B cell (primary cell): Measurements from ENCODE around the gene ZNF354C. TPM values are rescaled to one million over a fixed set of nuclear protein-coding genes. Genes with fewer than 3 reads are reported as not detected.

Source experiments
- ATAC-seq: fragments of 200-7000 bp; cut with Tn5 transposase; one replicate; pipeline ENCODE4 v1.10.0; 2021; ENCODE audit warnings: low read depth, mild to moderate bottlenecking, moderate number of reproducible peaks, moderate library complexity
- CTCF ChIA-PET: fragments of 350-600 bp; sonication (Branson Sonifier 250); formaldehyde crosslinking; loops from one replicate; lab custom pipeline; 2021; ENCODE audit warnings: antibody characterized with exemption, inconsistent platforms; lab: Charles Lee
- POLR2A ChIA-PET: fragments of 350-600 bp; sonication (Branson Sonifier 250); formaldehyde crosslinking; loops from one replicate; lab custom pipeline; 2021; ENCODE audit warnings: antibody characterized with exemption; lab: Charles Lee
- DNase-seq: peaks from one replicate; pipeline ENCODE4 v3.0.0; 2013
- H2AFZ ChIP-seq: 2 replicates; pipeline ENCODE4 v1.6.1; 2012; ENCODE audit warnings: mild to moderate bottlenecking, low read depth, low read length; ENCODE audit not compliant: insufficient read depth, poor library complexity, severe bottlenecking
- H3K27ac ChIP-seq, 2 donors: 1 replicate in 1 of 2; 2 replicates in 1 of 2; pipeline ENCODE4 v1.5.1; 2012 to 2013; ENCODE audit warnings: low read length in 2 of 2, mild to moderate bottlenecking in 2 of 2, moderate library complexity in 1 of 2
- H3K27me3 ChIP-seq, 4 experiments: fragments of 200-600 bp in 1 of 4; sonication (generic) in 1 of 4; replicated peaks in 1 of 4; 1 replicate in 2 of 4; 2 replicates in 2 of 4; pipeline versions ENCODE4 v1.6.1 to v1.7.0; 2013 to 2016; ENCODE audit warnings: low read length in 3 of 4, mild to moderate bottlenecking in 2 of 4, mixed read lengths in 1 of 4, moderate library complexity in 1 of 4; ENCODE audit not compliant: insufficient read depth in 4 of 4, control insufficient read depth in 3 of 4; ENCODE audit errors: control extremely low read depth in 1 of 4
- H3K36me3 ChIP-seq, 2 experiments: replicated peaks in 1 of 2; 1 replicate in 1 of 2; 2 replicates in 1 of 2; pipeline versions ENCODE4 v1.6.1 to v1.7.1; 2013; ENCODE audit warnings: low read length in 1 of 2; ENCODE audit not compliant: insufficient read depth in 2 of 2, control insufficient read depth in 1 of 2; ENCODE audit errors: control extremely low read depth in 1 of 2, extremely low read depth in 1 of 2
- H3K4me1 ChIP-seq, 2 donors: fragments of 200-600 bp in 1 of 2; sonication (generic) in 1 of 2; 1 replicate in 1 of 2; 2 replicates in 1 of 2; pipeline versions ENCODE4 v1.5.1 to v1.6.1; 2013 to 2017; ENCODE audit warnings: low read length in 2 of 2; ENCODE audit not compliant: control insufficient read depth in 2 of 2, insufficient read depth in 2 of 2
- H3K4me2 ChIP-seq: replicated peaks from 2 replicates; pipeline ENCODE3; 2012; ENCODE audit warnings: mild to moderate bottlenecking, low read depth, low read length; ENCODE audit not compliant: poor library complexity, severe bottlenecking
- H3K4me3 ChIP-seq, 5 experiments: fragments of 200-600 bp in 1 of 5; sonication (generic) in 1 of 5; 1 replicate in 3 of 5; 2 replicates in 2 of 5; pipeline versions ENCODE4 v1.5.1 to v1.7.0; 2011 to 2016; ENCODE audit warnings: low read length in 4 of 5, mild to moderate bottlenecking in 4 of 5, low read depth in 2 of 5, control low read depth in 1 of 5, moderate library complexity in 1 of 5; ENCODE audit not compliant: insufficient read depth in 1 of 5; ENCODE audit errors: control extremely low read depth in 1 of 5, extremely low read depth in 1 of 5
- H3K79me2 ChIP-seq: fragments of 200-600 bp; sonication (generic); one replicate; pipeline ENCODE4 v1.6.0; 2016; ENCODE audit warnings: low read length; ENCODE audit not compliant: control insufficient read depth, insufficient read depth
- H3K9ac ChIP-seq: fragments of 200-600 bp; sonication (generic); 2 replicates; pipeline ENCODE4 v1.6.1; 2017; ENCODE audit warnings: mild to moderate bottlenecking, low read length, moderate library complexity
- H3K9me3 ChIP-seq, 3 donors: one replicate each; pipeline versions ENCODE4 v1.6.1 to v1.7.1; 2013; ENCODE audit warnings: low read length in 2 of 3; ENCODE audit not compliant: control insufficient read depth in 2 of 3, insufficient read depth in 1 of 3; ENCODE audit errors: control extremely low read depth in 1 of 3
- H4K20me1 ChIP-seq: 2 replicates; pipeline ENCODE4 v1.6.0; 2012; ENCODE audit warnings: mild to moderate bottlenecking, low read length; ENCODE audit not compliant: insufficient read depth, control insufficient read depth, poor library complexity, severe bottlenecking
- H3K27ac Mint-ChIP-seq: one replicate; pipeline ENCODE4 v1.8.0; 2021; ENCODE audit warnings: mixed read lengths
- H3K27me3 Mint-ChIP-seq: one replicate; pipeline ENCODE4 v1.8.0; 2021; ENCODE audit warnings: mixed read lengths
- H3K4me1 Mint-ChIP-seq: one replicate; pipeline ENCODE4 v1.8.0; 2021; ENCODE audit warnings: mixed read lengths
- H3K4me3 Mint-ChIP-seq: one replicate; pipeline ENCODE4 v1.8.0; 2021; ENCODE audit warnings: mixed read lengths
- H3K9me3 Mint-ChIP-seq: one replicate; pipeline ENCODE4 v1.8.0; 2022; ENCODE audit warnings: mixed read lengths; ENCODE audit not compliant: insufficient read depth
- CTCF ChIP-seq: fragments of 200-600 bp; IDR thresholded peaks from one replicate; pipeline ENCODE4 v1.8.0; 2022; ENCODE audit warnings: antibody characterized with exemption, mild to moderate bottlenecking
- EZH2 ChIP-seq: IDR thresholded peaks from 2 replicates; pipeline ENCODE4 v1.6.1; 2012; ENCODE audit warnings: borderline replicate concordance, low read depth, mild to moderate bottlenecking, moderate library complexity, low read length; ENCODE audit not compliant: insufficient read depth, poor library complexity, severe bottlenecking
- WGBS: methylation state at CpG from one replicate; pipeline ENCODE4 v1.1.5; 2013; ENCODE audit warnings: missing lambda C conversion rate; ENCODE audit not compliant: insufficient coverage; 5-methylcytosine and 5-hydroxymethylcytosine counted together
- intact Hi-C: fragments of 100-400 bp; cut with micrococcal nuclease; formaldehyde crosslinking; loops from one replicate; pipeline ENCODE4 v1.10.0; 2022
- polyA plus RNA-seq: library from polyadenylated mRNA; depleted of rRNA; stranded (reverse); fragments of >200 nt; gene quantifications from 2 replicates; pipeline ENCODE4 v1.2.3, GENCODE V29; 2012
- total RNA-seq, 2 donors: library from RNA; stranded (reverse); fragments of 120-200 nt in 1 of 2; gene quantifications; 1 replicate in 1 of 2; 2 replicates in 1 of 2; pipeline versions ENCODE4 v1.2.3 to v1.2.4, GENCODE V29; 2013 to 2022

Gene ZNF354C
- total and polyA plus RNA-seq, 2 donors (not counting 1 experiment from before 2014, with no cell fraction given): 2.2 to 9.5 TPM

GRCh38 chr5:179061025-179061424, 852 bp downstream of the ZNF354C start:
- Mint-ChIP-seq H3K4me3 (peak overlapping the region; percentile 91), H3K9me3 (peaks cover 4% of the 10 kb centered on the region), H3K27me3 (peaks cover 4% of the 10 kb centered on the region), H3K4me1 (peaks cover 21% of the 10 kb centered on the region), H3K27ac (peak overlapping the region; percentile 46)
- intact Hi-C loops: loop anchor here (5.0 kb wide), 1 partner anchor 434 kb away; the partner anchor contains the start of gene CLK4
- peaks cover 18% of the 10 kb centered on the region for H3K79me2 ChIP-seq
- peak overlapping the region; percentile 89 for H3K4me2 ChIP-seq
- ChIA-PET CTCF (interaction anchor here (1.4 to 2.0 kb wide), 4 partner anchors 37 to 433 kb away, joined by 4 to 13 read pairs (median 5); partner anchors contain the start of gene ZNF354A), POLR2A (interaction anchor here (1.6 kb wide), 1 partner anchor 37 kb away, joined by 3 read pairs; the partner anchor contains the start of gene ZNF879)
- H2AFZ ChIP-seq: peak overlapping the region; percentile 96
- no peak for DNase-seq
- no peak for TF ChIP-seq EZH2
- no peak for TF ChIP-seq CTCF
- no peak for ATAC-seq
- H3K27ac ChIP-seq: no peak overlapping the region
- H4K20me1 ChIP-seq: no peaks in the 10 kb centered on the region
- H3K9me3 ChIP-seq: peaks cover 3 to 34% (median 11%) of the 10 kb centered on the region in 3 donors
- peaks cover 5 to 11% of the 10 kb centered on the region in 2 donors for H3K4me1 ChIP-seq
- 96% methylated on average over 9 of the region's 19 CpGs for WGBS
- H3K9ac ChIP-seq: peak overlapping the region; percentile 85
- H3K4me3 ChIP-seq: peak overlapping the region; percentile 45 to 87 (median 78)
- H3K36me3 ChIP-seq: peaks cover 2 to 19% of the 10 kb centered on the region in 2 experiments
- peaks cover 0 to 4% (median 0%) of the 10 kb centered on the region in 4 experiments for H3K27me3 ChIP-seq

GRCh38 chr5:179065703-179066102, 5.5 kb downstream of the ZNF354C start:
- intact Hi-C loops: no loop called here
- Mint-ChIP-seq H3K27me3 (no peaks in the 10 kb centered on the region), H3K9me3 (peaks cover 16% of the 10 kb centered on the region), H3K4me3 (no peak overlapping the region), H3K27ac (no peak overlapping the region), H3K4me1 (peaks cover 14% of the 10 kb centered on the region)
- no peak for ATAC-seq
- DNase-seq: no peak
- H3K9ac ChIP-seq: no peak overlapping the region
- H2AFZ ChIP-seq: no peak overlapping the region
- H3K79me2 ChIP-seq: peaks cover 20% of the 10 kb centered on the region
- POLR2A ChIA-PET: no interaction called here
- no peaks in the 10 kb centered on the region for H3K27me3 ChIP-seq
- WGBS: 100% methylated on average over 1 of the region's 6 CpGs
- peaks cover 8 to 27% of the 10 kb centered on the region in 2 experiments for H3K36me3 ChIP-seq
- no peaks in the 10 kb centered on the region for H4K20me1 ChIP-seq
- peaks cover 4 to 7% of the 10 kb centered on the region in 2 donors for H3K4me1 ChIP-seq
- TF ChIP-seq EZH2 (no peak), CTCF (no peak)
- CTCF ChIA-PET: no interaction called here
- H3K4me2 ChIP-seq: no peak overlapping the region
- H3K9me3 ChIP-seq: peaks cover 15 to 55% (median 28%) of the 10 kb centered on the region in 3 donors
- no peak overlapping the region for H3K4me3 ChIP-seq
- no peak overlapping the region for H3K27ac ChIP-seq
